Ovary (tissue), 9 donors: Measurements from ENCODE around the gene FCRL5. TPM values are rescaled to one million over a fixed set of nuclear protein-coding genes. Genes with fewer than 3 reads are reported as not detected.

Experiments
- DNase-seq, 5 donors: peaks; one replicate each; pipeline ENCODE4 v3.0.0-alpha.2; 2019 to 2020
- H3K27ac ChIP-seq, 2 donors: fragments of 200-600 bp; one replicate each; pipeline versions ENCODE4 v1.5.1 to v1.8.0; 2019 to 2022
- H3K27me3 ChIP-seq: fragments of 200-600 bp; one replicate; pipeline ENCODE4 v1.8.0; 2022
- H3K36me3 ChIP-seq: fragments of 200-600 bp; sonication (generic); one replicate; pipeline ENCODE4 v1.5.1; 2019
- H3K4me1 ChIP-seq: one replicate; pipeline ENCODE4 v1.8.1; 2013; ENCODE audit warnings: mild to moderate bottlenecking, moderate library complexity; ENCODE audit not compliant: insufficient read depth
- H3K4me3 ChIP-seq: fragments of 200-600 bp; sonication (generic); one replicate; pipeline ENCODE4 v1.5.1; 2017
- H3K9me3 ChIP-seq, 2 donors: fragments of 200-600 bp in 1 of 2; sonication (generic) in 1 of 2; one replicate each; pipeline versions ENCODE4 v1.5.1 to v1.8.1; 2013 to 2019; ENCODE audit warnings: mild to moderate bottlenecking in 1 of 2, moderate library complexity in 1 of 2
- EP300 ChIP-seq: sonication (generic); formaldehyde crosslinking; IDR thresholded peaks from one replicate; pipeline ENCODE4 v1.6.1; 2017; ENCODE audit warnings: antibody characterized with exemption
- POLR2A ChIP-seq: fragments of 450-650 bp; IDR thresholded peaks from one replicate; pipeline ENCODE4 v1.6.1; 2017; ENCODE audit warnings: antibody characterized with exemption, mild to moderate bottlenecking, moderate library complexity
- WGBS, 3 donors: extraction: QIAGEN DNeasy Blood & Tissue Kit in 1 of 3; methylation state at CpG; one replicate each; pipeline versions ENCODE4 v1.1.5 to v1.1.7; 2013 to 2017; 5-methylcytosine and 5-hydroxymethylcytosine counted together
- intact Hi-C, 4 donors: fragments of 100-400 bp; cut with DNase I; formaldehyde crosslinking; loops; one replicate each; pipeline versions ENCODE4 v1.11.0 to v1.15.1; 2022 to 2023
- polyA plus RNA-seq, 2 donors: library from polyadenylated mRNA; stranded (reverse); fragments of 200-250 nt in 1 of 2; fragments of 350-450 nt in 1 of 2; fragmentation: Illumina TruSeq in 1 of 2; extraction: RNeasy Lipid Tissue Mini Kit (QIAGEN cat#74804) in 1 of 2; gene quantifications; one replicate each; pipeline ENCODE4 v1.2.3, GENCODE V29; 2013 to 2014
- total RNA-seq, 7 donors: library from RNA; depleted of rRNA in 2 of 7; stranded (reverse); fragments of >200 nt in 2 of 7; fragmentation: NEBNext Ultra II Directional in 3 of 7; extraction: Animal tissue kit (Norgen Biotek cat#: 25700) in 3 of 7; gene quantifications; one replicate each; pipeline versions ENCODE4 v1.1.0 to v1.2.4, GENCODE V29; 2016 to 2023
- TF ChIP-seq, protein P1 (sequence below), 3 donors: fragments of 450-650 bp in 2 of 3; fragments of 200-600 bp in 1 of 3; IDR thresholded peaks; one replicate each; pipeline versions ENCODE4 v1.5.1 to v1.8.0; 2016 to 2022; ENCODE audit warnings: antibody characterized with exemption in 3 of 3, mild to moderate bottlenecking in 1 of 3
- donor health status: DM: no; HTN: no; CAD: no; lungs with moderate emphysema.
- donor health status: DM: no; HTN: no; CAD: no.
- donor health status: Bipolar disorder and iron deficiency.
- donor health status: DM: yes; HTN: yes; CAD: no.
- donor health status: DM: no; HTN: no; CAD: no.
- donor health status: DM: yes; HTN: yes; CAD: no.

The FCRL5 gene
- total and polyA plus RNA-seq, 9 donors, result 0.10 to 1.2 (median 0.23) TPM; not detected in 2

DNA sequence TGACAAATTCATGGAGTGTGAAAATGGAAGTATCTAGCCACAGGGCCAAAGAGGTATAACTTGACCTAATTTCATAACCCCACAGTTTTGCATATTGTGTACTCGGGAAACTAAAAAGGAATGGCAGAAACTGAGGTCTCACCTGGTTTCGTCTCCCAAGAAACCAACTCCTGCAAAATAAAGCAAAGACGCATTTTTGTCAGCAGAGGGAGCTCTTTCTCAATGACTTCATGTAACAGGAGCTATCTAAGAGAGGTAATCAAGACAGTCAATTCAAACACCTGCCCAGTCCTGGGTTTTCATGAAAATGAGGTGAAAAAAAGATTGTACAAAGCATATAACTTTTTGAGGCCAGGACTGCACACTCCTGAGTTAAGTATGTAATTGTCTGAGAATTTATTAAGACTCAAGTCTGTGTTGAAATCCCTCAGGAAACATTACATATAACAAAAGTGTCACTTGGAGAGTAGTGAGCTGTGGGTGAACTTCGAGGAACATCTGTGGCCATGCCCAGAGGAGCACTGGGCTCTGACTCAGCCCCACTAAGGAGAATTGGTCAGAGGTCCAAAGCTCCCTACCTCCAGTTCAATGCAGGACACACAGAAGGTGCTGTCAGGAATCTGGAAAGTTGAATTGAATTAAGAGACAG, 28.0 kb upstream of the FCRL5 start:
- H3K36me3 ChIP-seq, result no peaks in the 10 kb centered on the region
- no peak for TF ChIP-seq POLR2A
- TF ChIP-seq EP300, result no peak
- TF ChIP-seq, protein P1, sequence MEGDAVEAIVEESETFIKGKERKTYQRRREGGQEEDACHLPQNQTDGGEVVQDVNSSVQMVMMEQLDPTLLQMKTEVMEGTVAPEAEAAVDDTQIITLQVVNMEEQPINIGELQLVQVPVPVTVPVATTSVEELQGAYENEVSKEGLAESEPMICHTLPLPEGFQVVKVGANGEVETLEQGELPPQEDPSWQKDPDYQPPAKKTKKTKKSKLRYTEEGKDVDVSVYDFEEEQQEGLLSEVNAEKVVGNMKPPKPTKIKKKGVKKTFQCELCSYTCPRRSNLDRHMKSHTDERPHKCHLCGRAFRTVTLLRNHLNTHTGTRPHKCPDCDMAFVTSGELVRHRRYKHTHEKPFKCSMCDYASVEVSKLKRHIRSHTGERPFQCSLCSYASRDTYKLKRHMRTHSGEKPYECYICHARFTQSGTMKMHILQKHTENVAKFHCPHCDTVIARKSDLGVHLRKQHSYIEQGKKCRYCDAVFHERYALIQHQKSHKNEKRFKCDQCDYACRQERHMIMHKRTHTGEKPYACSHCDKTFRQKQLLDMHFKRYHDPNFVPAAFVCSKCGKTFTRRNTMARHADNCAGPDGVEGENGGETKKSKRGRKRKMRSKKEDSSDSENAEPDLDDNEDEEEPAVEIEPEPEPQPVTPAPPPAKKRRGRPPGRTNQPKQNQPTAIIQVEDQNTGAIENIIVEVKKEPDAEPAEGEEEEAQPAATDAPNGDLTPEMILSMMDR (IDR thresholded peaks at IDR 0.05), result no peak
- no peaks in the 10 kb centered on the region for H3K4me1 ChIP-seq
- no peak overlapping the region for H3K4me3 ChIP-seq
- WGBS, 3 donors, result 7 to 19% (median 8%) methylated on average over 4 of the region's 4 CpGs
- H3K27me3 ChIP-seq, result no peaks in the 10 kb centered on the region
- no peak for DNase-seq
- no peak overlapping the region for H3K27ac ChIP-seq
- no peaks in the 10 kb centered on the region for H3K9me3 ChIP-seq
- intact Hi-C loops, result no loop called here

DNA sequence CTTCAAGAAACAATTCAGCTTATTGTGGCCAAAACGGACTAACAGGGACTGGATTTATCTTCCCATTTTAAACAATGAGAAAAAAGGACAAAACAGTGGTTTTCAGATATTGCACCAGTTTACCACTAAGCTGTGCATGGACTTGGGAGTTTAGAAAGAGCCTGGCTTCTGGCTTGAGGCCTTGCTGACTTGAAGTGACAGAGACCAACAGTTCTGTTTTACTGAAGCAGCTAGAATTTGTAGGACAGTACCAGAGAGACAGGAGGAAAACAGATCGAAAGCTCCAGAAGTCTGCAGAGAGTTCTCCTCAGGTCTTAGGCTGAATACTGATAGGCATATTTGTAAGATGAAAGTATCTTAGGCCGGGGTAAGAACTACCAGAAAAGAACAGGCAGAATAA, 25.1 kb upstream of the FCRL5 start:
- no peak for DNase-seq
- no peak overlapping the region for H3K4me3 ChIP-seq
- no peaks in the 10 kb centered on the region for H3K36me3 ChIP-seq
- TF ChIP-seq, protein P1 (IDR thresholded peaks at IDR 0.05), result no peak
- no peak for TF ChIP-seq EP300
- no peak for TF ChIP-seq POLR2A
- H3K4me1 ChIP-seq, result no peaks in the 10 kb centered on the region
- no peaks in the 10 kb centered on the region for H3K27me3 ChIP-seq
- intact Hi-C loops, result no loop called here
- H3K9me3 ChIP-seq, result no peaks in the 10 kb centered on the region
- 72 to 77% (median 73%) methylated on average over 3 of the region's 3 CpGs for WGBS, 3 donors
- H3K27ac ChIP-seq, result no peak overlapping the region

DNA sequence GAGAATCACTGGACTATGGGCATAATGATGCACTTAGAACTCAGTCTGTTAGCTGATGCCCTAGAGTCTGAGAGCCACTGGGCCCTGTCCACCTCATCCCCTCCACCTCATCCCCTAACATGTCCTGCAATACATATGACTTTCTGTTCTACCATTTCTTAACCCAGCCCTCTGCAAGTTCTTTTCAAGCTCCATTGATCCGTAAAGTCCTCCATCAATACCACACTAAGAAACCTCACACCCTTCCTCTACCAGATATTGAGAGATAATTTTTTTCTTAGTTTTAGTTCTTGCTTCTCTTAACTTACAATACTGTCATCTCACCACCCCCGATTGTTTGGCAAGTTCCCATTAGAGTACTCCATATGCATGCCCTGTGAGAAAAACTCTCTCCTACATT, 23.4 kb upstream of the FCRL5 start:
- Histone ChIP-seq H3K27ac (no peak overlapping the region), H3K4me3 (no peak overlapping the region), H3K4me1 (no peaks in the 10 kb centered on the region), H3K36me3 (no peaks in the 10 kb centered on the region), H3K27me3 (no peaks in the 10 kb centered on the region), H3K9me3 (no peaks in the 10 kb centered on the region)
- 78 to 85% (median 81%) methylated on average over 2 of the region's 2 CpGs for WGBS, 3 donors
- intact Hi-C loops, result no loop called here
- TF ChIP-seq, protein P1 (IDR thresholded peaks at IDR 0.05), result no peak
- TF ChIP-seq EP300, result no peak
- no peak for TF ChIP-seq POLR2A
- no peak for DNase-seq

DNA sequence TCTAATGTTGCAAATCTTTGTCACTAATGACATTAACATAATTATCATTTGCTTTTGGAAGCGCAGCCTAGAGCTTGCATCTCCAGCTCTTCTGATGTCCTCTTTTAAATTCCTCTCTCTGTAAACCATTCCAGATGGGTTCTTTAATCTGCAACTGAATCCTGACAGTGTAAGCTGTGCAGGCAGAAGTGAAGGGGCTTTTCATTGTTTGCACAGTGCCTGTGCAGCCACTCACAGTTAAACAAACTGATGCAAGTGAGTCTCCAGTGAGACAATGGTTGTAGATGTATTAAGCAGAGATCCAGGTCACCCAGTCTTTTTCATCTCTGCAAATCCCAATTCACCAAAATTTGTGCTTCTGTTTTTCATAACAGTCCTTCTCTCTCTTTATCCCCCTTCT, 22.5 kb upstream of the FCRL5 start:
- intact Hi-C loops, result no loop called here
- Histone ChIP-seq H3K27ac (no peak overlapping the region), H3K27me3 (no peaks in the 10 kb centered on the region), H3K9me3 (no peaks in the 10 kb centered on the region), H3K4me1 (no peaks in the 10 kb centered on the region), H3K36me3 (no peaks in the 10 kb centered on the region), H3K4me3 (no peak overlapping the region)
- WGBS, 3 donors, result 76 to 80% (median 78%) methylated on average over 1 of the region's 1 CpG
- TF ChIP-seq, protein P1 (IDR thresholded peaks at IDR 0.05), result no peak
- TF ChIP-seq EP300 (no peak), POLR2A (no peak)
- DNase-seq, result no peak
